HG03095 (cell line): ENCODE results near the gene SLC6A4.

ENCODE experiments used
- ATAC-seq: cut with Tn5 transposase; IDR thresholded peaks from one replicate; pipeline ENCODE4 v1.9.1; 2021; ENCODE audit warnings: moderate library complexity; ENCODE audit not compliant: unreplicated experiment

The SLC6A4 gene

GRCh38 chr17:30235386-30236296 lies at the start of gene SLC6A4:
SLC6A4 (minus strand) TSS chr17:30235697; CDS start chr17:30221958, 13,739 bp downstream.
- ATAC-seq: no peak

- ATAC-seq: no peak
These were observed 43.7 kb upstream of the SLC6A4 start for GRCh38 chr17:30279156-30279555.

- ATAC-seq: no peak
These were observed 42.5 kb upstream of the SLC6A4 start for GRCh38 chr17:30278032-30278431.

GRCh38 chr17:30275911-30276310 lies 40.4 kb upstream of the SLC6A4 start:
- no peak for ATAC-seq

- ATAC-seq: no peak
These were observed 39.4 kb upstream of the SLC6A4 start for GRCh38 chr17:30274887-30275286.

- ATAC-seq: no peak
These were observed 37.9 kb upstream of the SLC6A4 start for GRCh38 chr17:30273373-30273772.

- no peak for ATAC-seq
These were observed 35.6 kb upstream of the SLC6A4 start for GRCh38 chr17:30271102-30271501.

GRCh38 chr17:30267625-30268024 lies 32.1 kb upstream of the SLC6A4 start:
- no peak for ATAC-seq

- no peak for ATAC-seq
These were observed 28.2 kb upstream of the SLC6A4 start for GRCh38 chr17:30263552-30264333.

GRCh38 chr17:30256756-30257506 lies 21.4 kb upstream of the SLC6A4 start:
- no peak for ATAC-seq

GRCh38 chr17:30254150-30254549 lies 18.7 kb upstream of the SLC6A4 start:
- no peak for ATAC-seq

GRCh38 chr17:30253312-30253711 lies 17.8 kb upstream of the SLC6A4 start:
- ATAC-seq: no peak

GRCh38 chr17:30251931-30252330 lies 16.4 kb upstream of the SLC6A4 start:
- ATAC-seq: no peak

GRCh38 chr17:30249460-30249859 lies 14.0 kb upstream of the SLC6A4 start:
- no peak for ATAC-seq

- ATAC-seq: no peak
These were observed 13.3 kb upstream of the SLC6A4 start for GRCh38 chr17:30248786-30249185.

- no peak for ATAC-seq
These were observed 11.0 kb upstream of the SLC6A4 start for GRCh38 chr17:30246460-30246859.

GRCh38 chr17:30244853-30245385 lies 9.4 kb upstream of the SLC6A4 start:
- no peak for ATAC-seq

GRCh38 chr17:30243568-30243967 lies 8.1 kb upstream of the SLC6A4 start:
- ATAC-seq: no peak

GRCh38 chr17:30243002-30243401 lies 7.5 kb upstream of the SLC6A4 start:
- ATAC-seq: no peak

- ATAC-seq: no peak
These were observed 5.6 kb upstream of the SLC6A4 start for GRCh38 chr17:30241051-30241450.

GRCh38 chr17:30240177-30240576 lies 4.7 kb upstream of the SLC6A4 start:
- ATAC-seq: no peak
